Measurements from ENCODE around the gene LGALS7.
"Not testable (repeated sequence)": the region's sequence is repeated elsewhere in the genome, so short reads cannot be mapped to it uniquely, and the experiment has no call there.

LGALS7 gene

DNA sequence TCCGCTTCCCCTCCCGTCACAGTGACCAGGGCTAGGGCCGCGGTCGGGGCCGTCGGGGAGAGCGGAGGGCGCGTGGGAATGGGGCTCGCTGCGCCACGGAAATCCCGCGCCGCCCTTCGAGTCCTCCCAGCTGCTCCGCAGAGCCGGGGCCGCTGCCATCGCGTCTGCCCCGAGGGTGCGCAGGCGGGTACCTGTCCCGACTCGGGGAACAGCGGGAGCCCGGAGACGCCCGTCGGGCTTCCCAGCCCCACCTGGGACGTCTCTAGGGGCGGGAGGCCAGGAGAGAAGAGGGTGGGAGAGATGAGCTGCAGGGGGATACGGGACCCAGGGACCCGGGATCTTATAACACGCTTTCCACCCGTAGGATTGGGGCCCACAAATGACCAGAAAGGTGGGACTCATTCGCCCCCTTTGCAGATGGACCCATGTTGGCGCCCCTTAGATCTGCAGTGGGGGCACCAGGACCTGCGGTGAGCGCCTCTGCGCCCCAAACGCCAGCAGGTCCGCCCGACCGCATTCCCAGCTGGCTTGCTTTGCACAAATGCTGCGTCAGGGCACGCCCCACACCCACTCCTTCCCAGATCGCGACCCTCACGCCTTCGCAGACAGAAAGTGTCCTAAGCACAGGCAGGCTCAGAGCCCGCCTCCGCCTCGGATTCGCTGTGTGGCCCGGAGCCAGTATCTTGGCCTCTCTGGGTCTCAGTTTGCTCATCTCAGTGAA lies 2.9 kb downstream of the LGALS7 start:
- CTCF ChIA-PET: interaction anchor here (1.0 to 1.5 kb wide), 7 partner anchors 18 to 161 kb away, joined by 3 to 5 read pairs (median 4); partner anchors contain the start of genes LGALS7B, MRPS12 and NFKBIB
- H3K9me3 Mint-ChIP-seq, H3K36me3 Mint-ChIP-seq, DNase-seq, H3K27ac Mint-ChIP-seq, H3K4me3 Mint-ChIP-seq: not testable (repeated sequence)
- H3K4me1 Mint-ChIP-seq: peaks cover 11% of the 10 kb centered on the region
- peaks cover 14% of the 10 kb centered on the region for H3K27me3 Mint-ChIP-seq

DNA sequence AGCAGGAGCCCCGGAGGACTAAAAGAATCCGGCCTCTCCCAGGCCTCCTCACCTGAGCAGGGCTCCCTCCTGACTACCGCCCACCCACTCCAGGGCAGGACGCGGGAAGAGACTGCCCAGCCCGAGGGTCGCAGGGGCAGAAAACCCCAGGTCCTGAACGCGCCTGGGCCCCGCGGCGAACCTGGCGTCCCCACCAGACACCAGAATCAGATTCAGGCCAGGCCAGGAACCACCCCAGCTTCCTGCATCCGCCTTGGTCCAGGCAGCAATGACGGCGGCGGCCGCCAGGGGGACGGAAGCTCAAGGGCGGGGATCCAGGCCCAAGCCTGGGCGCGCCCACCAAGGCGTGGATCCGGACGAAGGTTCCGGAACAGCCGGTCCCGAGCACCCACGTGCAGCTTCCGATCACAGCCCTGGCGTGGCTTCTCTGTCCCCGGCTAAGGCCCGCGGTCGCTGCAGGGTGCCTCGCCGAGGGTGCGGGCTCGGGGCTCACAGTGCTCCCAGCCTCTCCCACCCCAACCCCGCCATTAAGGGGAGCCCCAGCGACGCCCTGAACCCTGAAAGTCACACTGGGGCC lies 3.6 kb downstream of the LGALS7 start:
- DNase-seq: peak; percentile 93
- CTCF ChIA-PET: interaction anchor here (0.7 to 1.5 kb wide), 12 partner anchors 9 to 186 kb away, joined by 3 to 5 read pairs (median 4); partner anchors contain the start of genes LGALS7B, MRPS12 and NFKBIB

DNA sequence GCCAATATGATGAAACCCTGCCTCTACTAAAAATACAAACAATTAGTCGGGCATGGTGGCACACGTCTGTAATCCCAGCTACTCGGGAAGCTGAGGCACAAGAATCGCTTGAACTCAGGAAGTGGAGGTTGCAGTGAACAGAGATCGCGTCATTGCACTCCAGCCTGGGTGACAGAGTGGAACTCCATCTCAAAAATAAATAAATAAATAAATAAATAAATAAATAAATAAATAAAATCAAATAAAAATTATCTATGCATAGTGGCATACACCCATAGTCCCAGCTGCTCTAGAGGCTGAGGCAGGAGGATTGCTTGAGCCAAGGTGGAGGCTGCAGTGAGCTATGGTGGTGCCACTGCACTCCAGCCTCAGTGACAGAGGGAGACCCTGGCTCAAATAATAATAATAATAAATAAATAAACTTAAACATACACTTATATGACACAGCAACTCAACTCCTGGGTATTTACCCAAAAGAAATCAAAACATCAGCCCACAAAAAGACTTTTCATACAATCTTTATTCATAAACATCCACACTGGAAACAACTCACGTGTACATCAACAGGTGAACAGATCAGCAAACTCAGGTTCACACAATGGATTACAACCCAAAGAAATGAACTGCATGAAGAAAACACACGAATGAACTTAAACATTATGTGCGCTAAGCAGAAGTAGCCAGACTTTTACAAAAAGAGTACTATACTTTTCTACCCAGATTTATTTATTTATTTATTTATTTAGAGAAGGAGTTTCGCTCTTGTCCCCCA lies 6.9 kb downstream of the LGALS7 start:
- H3K4me3 Mint-ChIP-seq: no peak overlapping the region
- H3K9me3 Mint-ChIP-seq: no peaks in the 10 kb centered on the region
- peaks cover 11% of the 10 kb centered on the region for H3K27me3 Mint-ChIP-seq
- CTCF ChIA-PET: no interaction called here
- no peak for DNase-seq
- no peaks in the 10 kb centered on the region for H3K36me3 Mint-ChIP-seq
- peaks cover 10% of the 10 kb centered on the region for H3K4me1 Mint-ChIP-seq
- H3K27ac Mint-ChIP-seq: no peak overlapping the region

More for the DNA sequence above, 3.6 kb downstream of the LGALS7 start:
- peaks cover 10% of the 10 kb centered on the region for H3K4me1 Mint-ChIP-seq
- H3K9me3 Mint-ChIP-seq: no peaks in the 10 kb centered on the region
- peak overlapping the region; percentile 67 for H3K27ac Mint-ChIP-seq
- no peaks in the 10 kb centered on the region for H3K36me3 Mint-ChIP-seq
- peak overlapping the region; percentile 48 for H3K4me3 Mint-ChIP-seq
- peaks cover 14% of the 10 kb centered on the region for H3K27me3 Mint-ChIP-seq

DNA sequence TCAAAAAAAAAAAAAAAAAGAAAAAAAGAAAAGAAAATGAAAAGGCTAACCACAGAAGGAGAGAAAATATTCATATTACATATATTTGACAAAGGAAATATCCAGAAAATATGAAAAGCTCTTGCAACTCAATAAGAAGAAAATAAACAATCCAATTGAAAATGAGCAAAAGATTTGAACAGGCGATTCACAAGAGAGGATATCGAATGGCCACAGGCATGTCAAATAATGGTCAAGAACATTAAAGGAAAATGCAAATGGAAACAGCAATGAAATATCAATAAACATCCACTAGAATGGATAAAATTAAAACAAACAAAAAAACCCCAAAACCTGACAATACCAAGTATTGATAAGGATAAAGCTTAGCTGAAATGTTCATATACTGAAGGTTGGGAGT lies 8.1 kb downstream of the LGALS7 start:
- no peak overlapping the region for H3K4me3 Mint-ChIP-seq
- no peak overlapping the region for H3K27ac Mint-ChIP-seq
- peaks cover 10% of the 10 kb centered on the region for H3K4me1 Mint-ChIP-seq
- H3K36me3 Mint-ChIP-seq: no peaks in the 10 kb centered on the region
- no peaks in the 10 kb centered on the region for H3K9me3 Mint-ChIP-seq
- CTCF ChIA-PET: no interaction called here
- no peak for DNase-seq
- peaks cover 15% of the 10 kb centered on the region for H3K27me3 Mint-ChIP-seq

DNA sequence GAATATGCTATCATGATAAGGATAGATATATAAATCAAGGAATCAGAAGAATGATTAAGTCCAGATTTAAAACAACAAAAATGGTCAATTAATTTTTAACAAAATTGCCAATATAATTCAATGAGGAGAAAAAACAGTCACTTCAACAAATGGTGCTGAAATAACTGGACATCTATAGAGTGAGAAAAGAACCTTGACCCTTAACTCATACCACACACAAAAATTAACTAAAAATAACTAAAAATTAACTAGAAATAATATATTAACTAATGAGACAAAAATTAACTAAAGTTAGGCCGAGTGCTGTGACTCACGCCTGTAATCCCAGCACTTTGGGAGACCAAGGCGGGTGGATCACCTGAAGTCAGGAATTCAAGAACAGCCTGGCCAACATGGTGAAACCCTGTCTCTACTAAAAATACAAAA lies 9.5 kb downstream of the LGALS7 start:
- Mint-ChIP-seq H3K27ac (no peak overlapping the region), H3K27me3 (peaks cover 20% of the 10 kb centered on the region), H3K4me3 (no peak overlapping the region), H3K4me1 (peaks cover 2% of the 10 kb centered on the region), H3K9me3 (no peaks in the 10 kb centered on the region), H3K36me3 (no peaks in the 10 kb centered on the region)
- DNase-seq: no peak
- CTCF ChIA-PET: no interaction called here

DNA sequence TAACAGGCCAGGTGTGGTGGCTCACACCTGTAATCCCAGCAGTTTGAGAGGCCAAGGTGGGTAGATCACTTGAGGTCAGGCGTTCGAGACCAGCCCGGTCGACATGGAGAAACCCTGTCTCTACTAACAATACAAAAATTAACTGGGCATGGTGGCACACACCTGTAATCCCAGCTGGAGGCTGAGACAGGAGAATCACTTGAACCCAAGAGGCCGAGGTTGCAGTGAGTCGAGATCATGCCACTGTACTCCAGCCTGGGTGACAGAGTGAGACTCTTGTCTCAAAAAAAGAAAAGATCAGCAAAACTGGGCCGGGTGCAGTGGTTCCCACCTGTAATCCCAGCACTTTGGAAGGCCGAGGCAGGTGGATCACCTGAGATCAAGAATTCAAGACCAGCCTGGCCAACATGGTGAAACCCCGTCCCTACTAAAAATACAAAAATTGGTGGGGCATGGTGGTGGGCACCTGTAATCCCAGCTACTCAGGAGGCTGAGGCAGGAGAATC lies 11.4 kb downstream of the LGALS7 start:
- DNase-seq, H3K27ac Mint-ChIP-seq, H3K4me1 Mint-ChIP-seq: not testable (repeated sequence)

DNA sequence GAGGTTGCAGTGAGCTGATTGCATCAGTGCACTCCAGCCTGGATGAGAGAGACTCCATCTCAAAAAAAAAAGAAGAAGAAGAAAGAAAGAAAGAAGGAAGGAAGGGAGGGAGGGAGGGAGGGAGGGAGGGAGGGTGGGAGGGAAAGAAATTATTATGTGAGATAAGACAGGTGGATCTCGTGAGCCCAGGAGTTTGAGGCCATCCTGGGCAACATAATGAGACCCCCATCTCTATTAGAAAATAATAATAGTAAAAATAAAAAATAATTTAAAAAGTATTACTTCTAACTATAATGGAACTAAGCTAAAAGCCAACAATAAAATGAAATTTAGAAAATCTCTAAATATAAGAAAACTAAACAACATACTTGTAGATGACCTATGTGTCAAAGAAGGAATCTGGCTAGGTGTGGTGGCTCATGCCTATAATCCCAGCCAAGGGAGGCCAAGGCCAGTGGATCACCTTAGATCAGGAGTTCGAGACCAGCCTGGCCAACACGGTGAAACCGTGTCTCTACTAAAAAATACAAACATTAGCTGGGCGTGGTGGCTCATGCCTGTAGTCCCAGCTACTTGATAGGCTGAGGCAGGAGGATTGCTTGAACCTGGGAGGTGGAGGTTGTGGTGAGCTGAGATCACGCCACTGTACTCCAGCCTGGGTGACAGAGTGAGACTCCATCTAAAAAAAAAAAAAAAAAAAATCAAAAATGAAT lies 12.4 kb downstream of the LGALS7 start:
- H3K27ac Mint-ChIP-seq, H3K36me3 Mint-ChIP-seq, DNase-seq, H3K4me1 Mint-ChIP-seq, H3K9me3 Mint-ChIP-seq, H3K4me3 Mint-ChIP-seq: not testable (repeated sequence)
- peaks cover 20% of the 10 kb centered on the region for H3K27me3 Mint-ChIP-seq
- CTCF ChIA-PET: interaction anchor here (0.8 to 1.0 kb wide), 2 partner anchors 9 to 26 kb away, joined by 3 read pairs; no protein-coding TSS in a partner anchor

More for the DNA sequence above, 11.4 kb downstream of the LGALS7 start:
- H3K36me3 Mint-ChIP-seq, H3K9me3 Mint-ChIP-seq, H3K4me3 Mint-ChIP-seq: not testable (repeated sequence)
- CTCF ChIA-PET: interaction anchor here (0.8 kb wide), 1 partner anchor 27 kb away, joined by 3 read pairs; no protein-coding TSS in a partner anchor
- peaks cover 20% of the 10 kb centered on the region for H3K27me3 Mint-ChIP-seq

DNA sequence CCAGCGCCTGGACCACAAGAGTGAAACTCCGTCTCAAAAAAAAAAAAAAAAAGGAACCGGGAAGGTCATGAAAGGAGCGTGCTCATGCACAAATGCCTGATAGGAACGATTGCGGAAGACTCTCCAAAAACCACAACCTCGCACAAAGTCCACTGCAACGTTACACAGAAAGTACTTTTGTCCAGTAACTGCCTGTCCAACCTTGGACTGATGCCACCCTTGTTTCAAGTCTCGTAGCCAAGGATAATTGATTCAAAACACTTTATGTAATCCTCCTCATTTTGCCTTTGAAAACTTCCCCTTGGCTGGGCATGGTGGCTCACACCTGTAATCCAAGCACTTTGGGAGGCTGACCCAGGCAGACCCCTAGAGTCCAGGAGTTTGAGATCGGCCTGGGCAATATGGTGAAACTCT lies 13.7 kb downstream of the LGALS7 start:
- H3K36me3 Mint-ChIP-seq: no peaks in the 10 kb centered on the region
- H3K9me3 Mint-ChIP-seq: no peaks in the 10 kb centered on the region
- no peak overlapping the region for H3K27ac Mint-ChIP-seq
- H3K4me3 Mint-ChIP-seq: no peak overlapping the region
- CTCF ChIA-PET: no interaction called here
- no peaks in the 10 kb centered on the region for H3K4me1 Mint-ChIP-seq
- H3K27me3 Mint-ChIP-seq: peaks cover 20% of the 10 kb centered on the region
- DNase-seq: no peak

DNA sequence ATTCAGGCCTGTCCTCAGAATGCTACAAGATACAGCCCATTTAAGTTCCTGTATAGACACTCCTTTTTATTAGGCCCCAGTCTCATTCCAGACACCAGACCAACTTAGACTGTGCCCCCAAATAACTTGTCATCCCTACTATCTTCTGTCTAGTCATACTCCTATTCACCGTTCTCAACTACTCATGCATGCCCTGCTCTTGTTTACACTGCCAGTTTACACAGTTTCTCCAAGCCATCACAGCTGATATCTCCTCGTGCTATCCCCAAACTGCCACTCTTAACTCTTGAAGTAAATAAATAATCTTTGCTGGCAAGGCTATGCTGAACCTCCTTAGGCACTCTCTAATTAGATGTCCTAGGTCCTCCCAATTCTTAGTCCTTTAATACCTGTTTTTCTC lies 19.1 kb downstream of the LGALS7 start:
- CTCF ChIA-PET, H3K36me3 Mint-ChIP-seq: not testable (repeated sequence)

DNA sequence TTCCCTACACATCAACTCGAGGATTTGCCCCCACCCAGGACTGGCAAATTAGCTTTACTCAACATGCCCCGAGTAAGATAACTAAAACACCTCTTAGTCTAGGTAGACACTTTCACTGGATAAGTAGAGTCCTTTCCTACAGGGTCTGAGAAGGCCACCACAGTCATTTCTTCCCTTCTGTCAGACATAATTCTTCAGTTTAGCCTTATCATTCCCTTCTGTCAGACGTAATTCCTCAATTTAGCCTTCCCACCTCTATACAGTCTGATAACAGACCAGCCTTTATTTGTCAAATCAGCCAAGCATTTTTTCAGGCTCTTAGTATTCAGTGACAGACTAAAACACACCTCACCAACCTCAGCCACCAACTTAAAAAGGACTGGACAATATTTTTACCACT lies 19.5 kb downstream of the LGALS7 start:
- H3K27ac Mint-ChIP-seq, DNase-seq, H3K9me3 Mint-ChIP-seq, H3K4me1 Mint-ChIP-seq, CTCF ChIA-PET, H3K4me3 Mint-ChIP-seq, H3K36me3 Mint-ChIP-seq: not testable (repeated sequence)
- H3K27me3 Mint-ChIP-seq: peaks cover 21% of the 10 kb centered on the region

More for the DNA sequence above, 19.1 kb downstream of the LGALS7 start:
- H3K4me1 Mint-ChIP-seq, H3K27ac Mint-ChIP-seq, H3K9me3 Mint-ChIP-seq, H3K4me3 Mint-ChIP-seq, DNase-seq: not testable (repeated sequence)
- peaks cover 18% of the 10 kb centered on the region for H3K27me3 Mint-ChIP-seq

DNA sequence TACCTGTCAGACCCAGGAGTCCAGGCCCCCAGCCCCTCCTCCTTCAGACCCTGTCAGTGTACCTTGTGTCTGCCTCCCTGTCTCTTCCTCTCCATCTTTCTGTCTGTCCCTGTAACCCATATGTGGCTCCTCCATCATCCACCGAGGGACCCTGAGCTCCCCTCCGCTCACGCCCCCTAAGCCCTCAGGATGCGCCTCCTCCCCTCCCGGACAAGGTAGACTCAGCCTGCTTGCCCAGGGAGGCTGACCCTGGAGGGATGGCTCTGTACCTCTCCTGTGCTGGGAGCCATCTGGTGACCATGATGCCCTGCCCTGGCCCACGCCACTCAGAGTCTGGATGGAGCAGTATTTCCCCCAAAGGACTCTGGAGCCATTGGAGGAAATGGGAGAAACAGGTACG lies 28.0 kb downstream of the LGALS7 start:
- H3K27me3 Mint-ChIP-seq: peaks cover 55% of the 10 kb centered on the region
- CTCF ChIA-PET: no interaction called here
- DNase-seq: no peak
- no peaks in the 10 kb centered on the region for H3K9me3 Mint-ChIP-seq
- H3K27ac Mint-ChIP-seq: peak overlapping the region; percentile 45
- H3K4me1 Mint-ChIP-seq: peaks cover 6% of the 10 kb centered on the region
- no peak overlapping the region for H3K4me3 Mint-ChIP-seq
- no peaks in the 10 kb centered on the region for H3K36me3 Mint-ChIP-seq

DNA sequence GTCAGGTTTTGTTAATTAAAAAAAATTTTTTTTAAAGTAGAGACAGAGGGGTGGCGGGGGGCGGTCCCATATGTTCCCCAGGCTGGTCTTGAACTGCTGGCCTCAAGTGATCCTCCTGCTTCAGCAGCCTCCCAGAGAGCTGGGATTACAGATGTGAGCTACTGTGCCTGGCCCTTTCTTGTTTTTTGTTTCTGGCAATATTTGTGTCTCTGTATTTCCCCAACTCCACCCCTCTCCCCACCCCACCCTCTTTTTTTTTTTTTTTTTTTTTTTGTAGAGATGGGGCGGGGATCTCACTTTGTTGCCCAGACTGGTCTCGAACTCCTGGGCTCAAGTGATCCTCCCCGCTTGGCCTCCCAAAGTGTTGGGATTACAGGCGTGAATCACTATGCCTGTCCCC lies 28.4 kb downstream of the LGALS7 start:
- Mint-ChIP-seq H3K27ac (no peak overlapping the region), H3K4me3 (no peak overlapping the region), H3K27me3 (peaks cover 55% of the 10 kb centered on the region), H3K9me3 (no peaks in the 10 kb centered on the region), H3K36me3 (no peaks in the 10 kb centered on the region), H3K4me1 (peaks cover 10% of the 10 kb centered on the region)
- no peak for DNase-seq
- CTCF ChIA-PET: no interaction called here

DNA sequence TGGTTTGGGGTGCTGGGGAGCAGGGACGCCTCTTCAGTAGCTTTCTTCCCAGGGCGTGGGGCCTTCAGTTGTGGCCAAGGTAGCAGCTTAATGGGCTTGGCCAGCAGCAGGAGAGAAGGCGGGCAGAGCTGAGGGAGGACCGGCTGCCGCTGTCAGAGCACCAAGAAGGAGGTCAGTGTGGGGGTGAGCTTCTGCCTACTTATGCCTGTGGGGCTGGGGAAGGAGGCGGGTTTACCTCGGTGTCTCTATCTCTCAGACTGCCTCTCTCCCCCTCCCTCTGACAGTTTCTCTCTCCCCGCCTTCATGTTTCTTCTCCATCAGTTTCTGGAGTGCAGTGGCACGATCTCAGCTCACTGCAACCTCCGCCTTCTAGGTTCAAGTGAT lies 29.0 kb downstream of the LGALS7 start, which contains the start of gene CAPN12:
Gene CAPN12 (minus strand): TSS at position 177 of the 384 bp plus-strand sequence. CDS start 309 bp downstream, outside the sequence.
- Mint-ChIP-seq H3K27ac (peak within 1 kb of the TSS; percentile 45), H3K4me3 (no peak within 1 kb of the TSS), H3K9me3 (no peaks in the 10 kb centered on the region), H3K36me3 (no peaks in the 10 kb centered on the region), H3K27me3 (peaks cover 57% of the 10 kb centered on the region), H3K4me1 (peaks cover 16% of the 10 kb centered on the region)
- no peak for DNase-seq
- CTCF ChIA-PET: no interaction called here
